Measurements from ENCODE around the gene PPM1H.

Gene PPM1H

DNA sequence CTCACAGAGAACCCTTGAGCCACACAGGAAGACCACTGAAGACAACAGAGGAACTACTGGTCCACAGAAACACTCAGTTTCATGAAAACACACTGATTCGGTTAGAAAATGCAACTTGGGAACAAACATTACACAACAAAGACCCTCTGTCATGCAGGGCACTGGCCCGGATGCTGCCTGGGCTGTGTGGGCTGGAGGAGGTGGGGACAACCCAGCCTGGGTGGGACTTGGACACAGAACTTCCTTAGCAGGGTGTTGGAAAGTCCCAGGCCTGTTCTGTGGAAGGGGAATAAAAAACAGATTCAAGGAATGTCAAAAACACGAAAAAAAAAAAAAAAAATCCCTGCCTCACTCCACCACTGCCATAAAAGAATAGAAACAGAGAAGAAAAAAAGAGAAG, 287.4 kb downstream of the PPM1H start:
- DNase-seq (ENCODE audit: low read depth) = no peak

DNA sequence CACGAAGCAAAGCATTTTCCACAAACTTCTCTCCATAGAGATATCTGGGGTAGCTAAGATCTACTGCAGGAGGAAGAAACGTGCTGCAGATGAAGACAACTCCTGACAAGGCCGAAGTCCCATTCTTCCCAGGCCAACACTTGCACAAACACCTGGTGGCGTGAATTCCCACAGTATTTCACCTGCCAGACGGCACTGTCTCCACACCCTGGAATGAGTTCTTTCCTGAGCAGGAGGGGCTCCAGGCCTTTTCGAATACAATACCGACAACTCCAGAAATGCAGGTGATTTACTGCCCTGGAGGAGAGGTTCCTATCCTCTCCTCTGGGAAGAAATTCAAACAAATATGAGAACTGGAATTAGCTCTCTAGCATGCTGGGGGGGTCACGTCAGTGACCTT, 288.4 kb downstream of the PPM1H start:
- DNase-seq (ENCODE audit: low read depth) = no peak

DNA sequence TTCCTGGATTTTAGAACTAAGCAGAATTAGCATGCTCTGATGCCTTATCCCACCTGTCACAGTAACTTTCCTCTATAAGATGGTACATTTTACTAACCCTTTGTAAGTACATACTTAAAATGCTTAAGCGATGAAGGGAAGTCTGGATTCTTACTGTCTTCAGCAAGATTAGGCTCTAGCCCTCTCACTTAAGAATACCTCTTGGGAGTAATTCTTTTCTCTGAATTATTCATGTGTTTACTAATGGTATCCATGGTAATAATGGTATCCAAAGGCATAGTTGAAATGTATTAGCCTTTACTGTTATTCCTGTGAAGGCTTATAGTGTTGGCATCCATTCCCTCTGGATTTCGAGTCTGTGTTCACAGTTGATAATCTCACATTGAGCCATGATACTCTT, 291.5 kb downstream of the PPM1H start:
- DNase-seq (ENCODE audit: low read depth) = no peak

DNA sequence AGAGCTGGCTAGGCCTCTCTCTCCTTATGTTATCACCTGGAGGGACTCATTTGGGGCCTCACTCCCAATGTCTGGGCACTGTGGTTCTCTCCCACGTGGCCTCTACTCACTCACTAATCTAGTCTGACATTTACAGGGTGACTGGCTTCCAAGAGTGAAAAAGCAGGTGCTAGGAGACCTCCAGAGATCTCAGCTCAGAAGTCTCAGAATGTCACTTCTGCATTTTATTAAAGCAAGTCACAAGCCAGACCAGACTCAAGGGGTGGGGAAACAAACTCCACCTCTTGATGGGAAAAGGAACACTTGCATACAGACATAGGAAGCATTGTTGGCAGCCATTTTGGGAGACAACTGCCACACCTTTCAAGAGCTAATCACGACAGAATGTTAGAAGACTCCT, 292.5 kb downstream of the PPM1H start:
- DNase-seq (ENCODE audit: low read depth) = no peak

DNA sequence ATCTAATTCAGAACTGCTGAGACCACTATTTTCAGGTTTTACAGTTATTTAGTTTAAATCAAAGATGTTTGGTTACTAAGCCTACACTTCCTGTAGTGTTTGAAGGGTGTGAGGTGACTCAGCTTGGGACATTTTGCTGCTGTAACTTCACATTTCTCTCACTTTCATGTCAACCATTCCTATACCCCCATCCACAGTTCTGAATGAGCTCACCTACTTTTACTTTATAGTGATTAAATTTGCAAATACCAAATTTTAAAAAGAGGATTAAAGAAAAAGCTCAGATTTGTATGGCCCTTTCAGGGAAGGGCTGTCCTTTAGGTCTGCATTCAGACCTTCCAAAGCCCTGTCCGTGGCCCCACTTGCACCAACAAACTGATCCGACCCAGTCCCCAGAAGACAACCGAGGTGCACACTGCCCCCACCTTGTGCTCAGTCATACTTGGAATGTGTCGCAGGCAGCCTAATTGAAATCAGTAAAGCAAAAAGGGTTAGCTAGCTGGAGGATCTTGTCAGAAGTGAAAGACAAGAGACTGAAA, 294.0 kb downstream of the PPM1H start:
- DNase-seq (ENCODE audit: low read depth) = no peak

DNA sequence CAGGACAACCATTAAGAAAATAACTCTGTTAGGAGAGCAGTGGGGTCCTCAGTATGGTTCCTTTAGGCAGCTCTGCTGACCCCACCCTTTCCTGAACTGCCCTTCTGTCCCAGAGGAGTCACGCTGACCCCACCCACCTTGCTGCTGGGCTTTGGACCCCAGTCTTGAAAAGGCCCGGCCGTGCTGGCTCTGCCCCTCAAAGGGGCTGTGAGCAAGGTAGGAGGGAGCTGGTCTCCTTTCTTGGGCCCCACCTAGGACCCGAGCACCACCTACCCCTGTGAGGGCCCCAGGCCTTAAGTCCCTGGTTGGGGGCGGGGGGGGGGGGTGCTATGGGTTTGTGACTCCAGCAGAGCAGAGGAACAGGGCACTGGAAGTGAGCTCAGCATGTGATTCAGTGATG, 297.3 kb downstream of the PPM1H start:
- no peak for DNase-seq (ENCODE audit: low read depth)

DNA sequence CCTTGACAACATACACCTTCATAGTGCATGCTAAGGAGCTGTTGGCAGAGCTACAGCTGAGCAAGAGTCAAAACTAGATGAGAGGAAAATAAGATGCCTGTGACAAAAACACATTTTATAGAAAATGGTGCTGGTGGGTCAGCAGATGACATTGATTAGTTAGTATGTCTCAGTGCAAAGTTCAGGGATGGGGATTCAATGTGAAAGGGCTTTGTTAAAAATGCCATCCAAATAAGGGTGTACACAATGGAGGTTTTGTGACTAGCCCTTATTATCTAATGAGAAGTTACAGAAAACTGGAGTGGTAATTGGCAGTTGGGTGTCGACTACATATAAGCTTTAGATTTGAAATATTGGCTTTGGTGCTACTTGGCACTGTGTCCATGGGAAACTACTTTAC, 299.3 kb downstream of the PPM1H start:
- no peak for DNase-seq (ENCODE audit: low read depth)

DNA sequence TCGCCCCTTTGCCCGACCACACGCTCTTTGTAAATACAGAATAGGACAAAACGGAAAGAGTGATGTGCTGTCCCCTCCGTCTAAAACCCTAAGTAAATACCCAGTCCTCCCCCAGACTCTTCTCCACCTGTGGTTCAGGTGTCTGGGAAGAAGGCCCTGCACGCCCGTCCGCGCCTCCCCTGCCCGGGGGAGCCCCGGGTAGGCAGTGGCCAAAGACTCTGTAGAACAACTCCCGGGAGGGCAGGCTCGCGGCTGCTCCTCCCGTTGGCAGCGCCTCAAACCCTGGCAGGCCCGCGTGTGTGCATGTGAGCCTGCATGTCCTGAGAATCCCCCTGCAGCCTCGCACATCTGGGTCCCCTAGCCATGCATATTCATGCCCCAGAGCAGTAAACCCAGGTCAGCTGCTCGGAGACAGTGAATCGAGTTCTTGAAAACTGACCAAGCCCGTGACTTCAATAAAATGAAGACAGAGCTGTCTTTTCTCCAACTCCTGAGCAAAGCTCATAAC, 302.5 kb downstream of the PPM1H start:
- DNase-seq (ENCODE audit: low read depth) = no peak

DNA sequence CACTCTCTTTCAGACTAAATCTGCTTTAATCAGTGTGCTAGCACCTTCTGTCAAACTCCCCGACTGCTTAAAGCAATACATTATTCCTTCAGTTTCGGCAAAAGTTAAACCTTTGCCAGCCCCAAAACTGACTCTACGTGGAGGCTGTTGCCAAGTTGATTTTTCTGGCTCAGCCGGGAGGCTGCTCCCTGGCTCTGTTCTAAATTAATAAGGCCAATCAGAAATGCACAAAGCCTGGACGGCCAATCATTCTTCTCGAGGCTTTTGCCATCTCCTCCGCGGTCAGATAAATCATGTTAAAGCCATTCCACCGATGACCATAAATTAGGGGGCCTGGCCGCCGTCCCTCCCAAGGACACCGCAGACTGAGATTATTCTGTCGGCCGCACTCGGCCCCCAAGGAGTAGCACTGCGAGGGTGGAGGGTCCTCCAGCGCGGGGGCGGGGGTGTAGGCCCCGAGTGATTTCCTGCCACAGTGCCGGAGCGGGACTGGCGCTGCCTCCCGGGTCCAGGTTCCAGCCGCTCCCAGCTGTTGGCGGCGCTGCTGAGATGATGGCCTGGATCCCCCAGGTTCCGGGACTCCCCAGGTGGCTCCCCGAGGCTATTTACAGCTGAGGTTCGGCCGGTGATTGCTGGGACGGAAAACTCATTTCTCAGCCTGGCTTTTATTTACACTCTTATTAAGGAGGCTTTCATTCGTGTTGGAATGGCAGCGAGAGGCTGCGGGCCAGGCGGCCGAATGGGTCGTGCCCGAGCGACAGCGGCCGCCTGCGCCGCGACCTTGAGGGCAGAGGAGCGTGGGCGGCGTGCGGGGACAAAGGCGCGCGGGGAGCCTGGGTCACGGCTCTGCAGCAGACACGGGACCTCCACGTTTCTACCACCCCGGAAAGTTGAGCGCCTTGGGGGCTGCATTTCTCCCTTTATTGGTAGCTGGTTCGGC, 303.2 kb downstream of the PPM1H start:
- no peak for DNase-seq (ENCODE audit: low read depth)

DNA sequence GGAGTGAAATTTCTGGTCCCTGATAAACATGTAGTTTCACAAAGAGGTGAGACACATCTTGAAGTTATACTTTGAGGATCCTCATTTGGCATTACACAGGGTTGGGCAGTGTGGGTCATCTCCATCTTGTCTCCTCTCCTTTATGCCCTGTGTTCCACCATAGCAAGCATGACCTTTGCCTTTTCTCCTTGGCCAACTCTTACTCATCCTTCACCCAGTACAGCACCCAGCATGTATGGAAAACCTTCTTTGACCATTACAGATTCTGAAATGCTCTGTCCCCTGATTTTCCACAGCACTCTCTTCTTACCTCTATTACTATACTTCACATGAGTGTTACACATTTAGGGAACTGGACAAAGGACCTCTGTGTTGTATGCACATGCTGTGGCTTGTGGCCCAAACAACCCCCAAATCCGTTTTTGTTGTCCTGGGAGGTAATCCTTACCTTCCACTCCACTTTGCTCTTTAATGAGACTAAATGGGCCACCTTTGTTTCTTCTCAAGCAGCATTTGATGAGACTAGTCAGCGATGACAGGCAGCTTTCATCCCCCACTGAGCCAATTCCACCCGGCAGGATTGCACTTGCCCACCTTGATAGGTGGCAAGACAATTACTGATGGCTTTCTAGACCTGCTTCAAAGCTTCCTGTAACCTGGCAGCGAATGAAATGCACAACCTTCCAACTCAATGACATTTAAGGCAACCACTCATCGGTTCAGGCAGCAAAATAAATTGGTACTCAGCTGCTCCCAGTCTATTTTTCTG, 304.8 kb downstream of the PPM1H start:
- no peak for DNase-seq (ENCODE audit: low read depth)

DNA sequence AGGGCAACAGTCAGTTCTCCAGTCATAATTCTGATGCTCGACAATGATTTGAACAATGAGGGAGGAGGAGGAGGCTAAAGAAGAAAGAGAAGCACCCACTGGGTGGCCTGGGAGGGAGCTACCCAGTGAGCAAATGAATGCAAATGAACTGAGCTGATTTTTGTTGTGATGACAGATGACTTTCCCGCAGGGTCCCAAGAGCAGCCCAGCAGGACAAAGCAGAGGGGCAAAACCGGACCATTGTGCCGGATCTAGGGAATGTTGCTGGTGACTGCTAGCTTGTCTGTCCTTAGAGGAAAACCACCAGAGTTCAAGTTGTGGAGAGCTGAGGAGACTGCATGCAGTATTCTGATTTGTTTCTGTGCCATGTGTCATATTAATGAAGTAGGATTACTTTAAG, 305.5 kb downstream of the PPM1H start:
- no peak for DNase-seq (ENCODE audit: low read depth)

DNA sequence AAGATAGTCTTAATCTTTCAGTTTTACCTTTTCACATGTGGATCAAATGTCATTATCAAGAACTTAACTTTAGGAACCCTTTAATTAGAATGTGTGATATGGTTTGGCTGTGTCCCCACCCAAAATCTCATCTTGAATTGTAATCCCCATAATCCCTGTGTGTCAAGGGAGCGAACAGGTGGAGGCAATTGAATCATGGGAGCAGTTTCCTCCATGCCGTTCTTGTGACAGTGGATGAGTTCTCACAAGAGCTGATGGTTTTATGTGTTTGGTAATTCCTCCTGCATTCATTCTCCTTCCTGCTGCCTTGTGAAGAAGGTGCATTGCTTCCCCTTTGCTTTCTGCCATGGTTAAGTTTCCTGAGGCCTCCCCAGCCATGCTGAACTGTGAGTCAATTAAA, 307.8 kb downstream of the PPM1H start:
- no peak for DNase-seq (ENCODE audit: low read depth)

DNA sequence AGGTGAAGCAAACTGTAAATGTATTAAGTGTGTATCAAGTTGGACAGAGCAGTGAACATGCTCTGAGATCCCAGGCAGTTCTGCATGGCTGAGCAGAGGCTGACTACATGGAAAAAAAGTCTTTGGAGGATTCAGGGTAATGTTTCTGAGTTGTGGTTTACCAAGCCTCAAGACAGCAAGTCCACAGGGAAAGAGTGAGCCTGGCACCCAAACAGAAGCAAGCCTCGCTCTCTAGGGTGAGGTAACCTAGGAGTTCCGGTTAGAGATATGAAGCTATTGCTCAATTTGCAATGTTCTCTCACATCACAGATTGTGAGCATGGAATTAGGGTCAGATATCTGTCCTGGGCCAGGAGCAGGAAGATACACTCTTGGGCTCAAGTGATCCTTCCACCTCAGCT, 309.7 kb downstream of the PPM1H start:
- no peak for DNase-seq (ENCODE audit: low read depth)

DNA sequence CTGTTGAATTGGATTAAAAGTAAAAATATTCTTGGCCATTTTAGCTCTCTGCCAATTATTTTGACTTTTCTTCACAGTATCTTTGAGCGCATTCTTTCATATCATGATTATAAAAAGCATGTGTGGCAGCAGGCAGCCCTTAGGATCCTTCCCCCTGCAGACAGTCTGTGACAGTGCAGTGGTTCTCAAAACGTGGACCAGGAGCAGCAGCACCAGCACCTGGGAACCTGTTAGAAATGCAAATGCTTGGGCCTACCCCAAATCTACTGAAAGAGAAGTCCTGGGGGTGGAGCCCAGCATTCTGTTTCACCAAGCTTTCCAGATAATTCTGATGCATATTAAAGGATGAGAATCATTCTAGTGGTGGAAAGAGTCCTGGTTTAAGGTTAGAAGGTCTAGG, 312.8 kb downstream of the PPM1H start:
- DNase-seq (ENCODE audit: low read depth) = no peak

DNA sequence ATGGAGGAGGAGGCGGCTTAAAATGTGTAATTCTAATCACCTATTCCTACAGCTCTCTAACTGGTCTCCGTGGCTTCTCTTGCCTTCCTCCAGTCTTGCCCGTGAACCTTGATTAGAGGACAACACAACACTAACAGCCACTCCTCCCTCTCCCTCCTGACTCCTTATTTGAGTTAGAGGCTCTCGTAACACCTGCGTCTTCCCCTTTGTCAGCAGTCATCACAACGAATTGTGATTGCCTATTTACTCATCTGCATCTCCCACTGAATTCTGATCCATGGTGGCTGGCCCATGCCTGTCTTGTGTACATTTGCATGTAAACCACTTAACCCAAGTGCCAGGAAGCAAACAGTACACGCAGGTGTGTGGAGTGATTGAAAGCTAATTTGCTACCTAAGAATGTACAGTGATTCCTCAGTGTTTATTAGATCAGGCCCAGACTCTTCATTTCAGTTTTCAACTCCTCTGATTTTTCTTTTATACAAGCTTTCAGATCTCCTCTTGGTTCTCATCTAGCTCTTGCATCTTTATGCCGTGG, 313.8 kb downstream of the PPM1H start:
- no peak for DNase-seq (ENCODE audit: low read depth)

DNA sequence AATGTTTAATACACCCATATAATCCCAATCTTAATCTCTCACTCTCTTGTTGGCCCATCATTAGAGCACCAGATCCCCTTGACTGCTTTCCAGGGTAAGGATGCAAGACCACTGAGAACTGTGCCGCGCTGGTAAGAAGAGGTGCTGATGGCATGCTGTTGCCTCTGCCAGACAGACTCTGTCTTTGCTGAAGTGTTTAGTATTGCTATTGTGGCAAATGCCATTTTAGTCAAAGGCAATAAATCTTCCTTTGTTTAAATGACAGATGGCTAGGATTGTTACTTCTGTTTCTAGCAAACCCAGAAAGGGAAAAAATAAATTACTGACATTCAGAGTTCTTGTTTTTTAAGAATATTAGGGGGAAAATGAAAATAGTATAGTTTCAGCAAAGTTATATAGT, 316.0 kb downstream of the PPM1H start:
- DNase-seq (ENCODE audit: low read depth) = no peak

DNA sequence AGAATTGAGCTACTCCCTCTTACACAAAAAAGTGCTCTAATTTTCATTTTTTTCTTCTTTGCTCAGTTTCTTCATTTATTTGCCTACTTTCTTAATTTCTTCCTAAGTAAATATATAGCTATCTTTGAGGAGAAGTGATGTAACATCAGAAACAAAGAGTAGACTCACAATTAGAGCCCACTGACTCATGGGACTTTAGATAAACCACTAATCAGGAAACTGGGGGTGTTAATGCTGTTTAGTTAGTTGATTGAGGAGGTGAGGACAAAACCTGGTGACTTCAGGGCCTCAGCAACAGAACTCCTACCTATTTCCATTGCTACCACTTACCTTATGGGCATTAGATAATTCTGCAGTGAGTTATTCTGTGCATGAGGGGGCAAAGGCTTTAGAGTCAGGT, 316.6 kb downstream of the PPM1H start:
- no peak for DNase-seq (ENCODE audit: low read depth)

DNA sequence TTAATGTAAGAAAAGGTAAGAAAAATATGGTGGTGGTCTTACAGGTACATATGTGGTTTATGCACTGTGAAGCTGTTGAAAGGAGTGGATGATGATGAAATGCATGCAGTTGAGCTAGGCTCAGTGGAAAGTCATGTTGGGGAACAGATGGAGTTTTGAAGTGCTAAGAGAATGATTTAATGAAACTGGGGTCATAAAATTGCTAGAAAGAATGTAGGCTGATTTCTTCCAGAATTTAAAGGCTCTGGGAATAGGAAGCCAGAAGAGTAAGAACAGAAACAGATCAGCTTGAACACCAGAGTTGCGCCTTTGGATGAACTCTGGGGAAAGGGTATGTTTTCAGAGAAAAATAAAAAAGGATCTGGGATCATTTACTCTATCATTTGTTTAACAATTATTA, 321.9 kb downstream of the PPM1H start:
- DNase-seq (ENCODE audit: low read depth) = no peak

DNA sequence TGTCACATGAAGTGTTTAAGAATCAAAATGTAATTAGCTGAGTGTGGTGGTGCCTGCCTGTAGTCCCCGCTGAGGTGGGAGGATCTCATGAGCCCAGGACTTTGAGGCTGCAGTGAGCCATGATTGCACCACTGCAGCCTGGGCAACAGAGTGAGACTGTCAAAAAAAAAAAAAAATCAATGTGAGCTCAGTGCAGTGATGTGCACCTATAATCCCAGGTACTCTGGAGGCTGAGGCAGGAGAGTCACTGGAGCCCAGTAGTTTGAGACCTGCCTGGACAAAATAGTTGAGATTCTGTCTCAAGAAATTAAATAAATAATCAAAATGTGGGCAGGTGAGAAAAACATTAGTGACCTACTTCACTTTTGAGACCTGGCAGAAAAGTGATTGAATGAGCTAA, 328.3 kb downstream of the PPM1H start:
- no peak for DNase-seq (ENCODE audit: low read depth)

DNA sequence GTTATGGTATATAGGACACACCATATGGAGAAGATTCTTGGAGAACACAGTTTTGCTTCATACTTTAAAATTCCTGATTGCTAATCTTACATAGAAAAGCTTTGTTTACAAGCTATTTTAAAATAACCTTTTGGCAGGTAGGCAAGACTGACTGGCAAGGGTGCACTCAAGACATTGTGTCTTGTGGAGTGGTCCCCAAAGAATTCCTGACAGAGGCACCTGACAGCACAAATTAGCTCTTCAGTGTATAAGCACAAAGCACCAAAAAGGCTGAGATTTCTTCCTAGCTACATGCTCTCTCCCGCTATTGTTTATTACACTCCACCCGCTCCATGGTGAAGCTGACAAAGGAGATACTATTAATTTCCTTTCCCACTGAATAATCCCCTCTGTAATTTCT, 329.0 kb downstream of the PPM1H start:
- DNase-seq (ENCODE audit: low read depth) = no peak

DNA sequence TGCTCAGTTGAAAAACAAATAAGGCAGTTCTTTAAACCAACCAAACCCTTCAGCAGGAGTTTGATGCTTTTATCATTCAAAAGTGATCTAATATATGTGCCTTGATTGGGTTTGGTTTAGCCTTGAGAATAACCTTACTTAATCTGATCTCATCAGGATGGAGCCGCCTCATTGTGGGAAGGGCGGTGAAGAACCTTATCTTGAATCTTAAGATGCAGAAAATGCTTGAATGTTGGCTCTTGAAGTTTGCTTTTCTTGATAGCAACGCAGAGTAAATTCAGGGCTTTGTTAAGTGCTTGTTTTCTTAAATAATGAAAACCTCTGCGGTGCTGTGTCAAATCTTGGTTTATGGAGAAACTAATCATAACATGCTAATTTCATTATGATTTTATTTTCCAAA, 330.1 kb downstream of the PPM1H start:
- no peak for DNase-seq (ENCODE audit: low read depth)

DNA sequence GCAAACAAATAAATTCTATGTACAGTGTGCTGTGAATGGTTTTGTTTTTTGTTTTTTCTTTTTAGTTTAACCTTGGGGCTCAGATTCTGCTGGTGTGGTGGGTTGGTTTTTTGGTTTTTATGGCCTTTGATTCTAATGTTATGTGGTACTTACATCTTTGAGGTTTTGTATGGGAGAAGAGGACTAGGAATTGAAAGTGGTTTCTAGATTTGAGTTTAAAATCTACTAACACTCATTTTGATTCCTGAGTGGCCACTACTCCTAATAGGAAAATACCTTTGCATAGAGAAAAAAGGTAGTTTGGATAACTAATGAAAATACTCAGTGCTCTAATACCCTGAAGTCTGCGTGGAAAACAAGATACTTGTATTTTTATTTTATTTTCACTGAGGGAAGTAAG, 330.6 kb downstream of the PPM1H start:
- DNase-seq (ENCODE audit: low read depth) = no peak

DNA sequence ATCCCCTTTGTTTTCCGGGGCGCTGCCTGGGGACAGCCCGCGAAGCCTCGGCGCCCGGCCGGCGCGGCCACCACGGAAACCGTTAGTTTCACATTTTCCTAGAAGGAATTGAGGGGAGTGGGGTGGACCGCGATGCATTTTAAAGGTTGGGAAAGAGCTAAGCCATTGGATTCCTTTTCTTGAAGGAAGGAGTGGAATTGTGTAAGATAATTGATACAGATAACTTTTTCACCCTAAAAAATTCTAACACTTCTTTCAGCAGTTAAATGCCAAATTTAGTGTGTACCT, 331.2 kb downstream of the PPM1H start:
- DNase-seq (ENCODE audit: low read depth) = no peak
